Measurements from ENCODE around the gene DHRS2.
"Not testable (repeated sequence)": the region's sequence is repeated elsewhere in the genome, so short reads cannot be mapped to it uniquely, and the experiment has no call there.

DHRS2 gene

DNA sequence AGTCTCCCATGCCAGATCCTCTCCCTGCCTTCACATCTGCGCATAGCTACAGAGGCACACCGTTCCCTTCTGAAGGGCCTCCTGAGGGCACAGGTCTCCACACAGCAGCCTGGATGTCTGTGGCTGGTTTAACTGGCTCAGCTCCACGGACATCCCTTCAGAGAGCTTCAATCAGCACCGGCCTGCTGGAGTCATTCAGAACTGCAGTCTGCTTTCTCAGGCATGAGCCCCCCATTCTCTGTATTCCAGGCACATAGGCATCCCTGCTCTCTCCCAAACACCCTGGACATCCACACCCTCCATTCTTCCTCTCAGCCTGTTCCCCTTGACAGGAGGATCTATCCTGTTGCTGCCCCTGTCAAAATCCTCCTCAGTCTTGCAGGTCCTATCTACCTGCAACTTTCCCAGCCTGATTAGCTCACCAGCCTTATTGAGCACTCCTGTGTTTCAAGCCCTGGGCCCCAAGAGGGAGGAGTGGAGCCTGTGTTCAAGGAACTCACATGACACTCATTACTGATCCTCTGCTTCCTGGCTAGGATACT, 2.9 kb upstream of the DHRS2 start:
- no peak overlapping the region for H3K4me3 ChIP-seq (ENCODE audit: low read length in 2 of 2)
- H3K9ac ChIP-seq (ENCODE audit: low read length in 2 of 2): no peak overlapping the region
- no peaks in the 10 kb centered on the region for H3K36me3 ChIP-seq (ENCODE audit: control insufficient read depth in 2 of 2, insufficient read depth in 2 of 2, low read length in 2 of 2)
- no peaks in the 10 kb centered on the region for H3K27me3 ChIP-seq (ENCODE audit: control insufficient read depth in 1 of 2, insufficient read depth in 2 of 2, low read length in 2 of 2)
- no peaks in the 10 kb centered on the region for H3K9me3 ChIP-seq (ENCODE audit: control insufficient read depth in 2 of 2, low read length in 2 of 2)
- no peak overlapping the region for H3K27ac ChIP-seq (ENCODE audit: low read length)
- peaks cover 5% of the 10 kb centered on the region for H3K4me1 ChIP-seq (ENCODE audit: control insufficient read depth, insufficient read depth, low read length)

DNA sequence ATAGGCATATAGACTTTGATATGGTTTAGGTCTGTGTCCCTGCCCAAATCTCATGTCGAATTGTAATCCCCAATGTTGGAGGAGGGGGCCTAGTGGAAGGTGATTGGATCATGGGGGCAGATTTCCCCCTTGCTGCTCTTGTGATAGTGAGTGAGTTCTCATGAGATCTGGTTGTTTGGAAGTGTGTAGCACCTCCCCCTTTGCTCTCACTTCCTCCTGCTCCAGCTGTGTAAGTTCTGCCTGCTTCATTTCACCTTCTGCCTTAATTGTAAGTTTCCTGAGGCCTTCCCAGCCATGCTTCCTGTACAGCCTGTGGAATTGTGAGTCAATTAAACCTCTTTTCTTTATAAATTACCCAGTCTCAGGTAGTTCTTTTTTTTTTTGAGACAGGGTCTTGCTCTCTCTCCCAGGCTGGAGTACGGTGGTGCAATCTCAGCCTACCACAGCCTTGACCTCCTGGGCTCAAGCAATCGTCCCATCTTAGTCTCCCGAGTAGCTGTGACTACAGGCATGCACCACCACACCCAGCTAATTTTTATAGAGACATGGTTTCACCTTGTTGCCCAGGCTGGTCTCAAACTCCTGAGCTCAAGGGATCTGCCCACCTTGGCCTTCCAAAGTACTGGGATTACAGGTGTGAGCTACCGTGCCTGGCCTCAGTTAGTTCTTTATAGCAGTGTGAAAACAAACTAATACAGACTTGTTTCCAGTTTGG, 1.3 kb upstream of the DHRS2 start:
- not testable (repeated sequence) for H3K27me3 ChIP-seq (ENCODE audit: control insufficient read depth in 1 of 2, insufficient read depth in 2 of 2, low read length in 2 of 2); H3K4me3 ChIP-seq (ENCODE audit: low read length in 2 of 2); H3K9ac ChIP-seq (ENCODE audit: low read length in 2 of 2); H3K27ac ChIP-seq (ENCODE audit: low read length); H3K9me3 ChIP-seq (ENCODE audit: control insufficient read depth in 2 of 2, low read length in 2 of 2); H3K36me3 ChIP-seq (ENCODE audit: control insufficient read depth in 2 of 2, insufficient read depth in 2 of 2, low read length in 2 of 2); H3K4me1 ChIP-seq (ENCODE audit: control insufficient read depth, insufficient read depth, low read length)

- H3K9me3 ChIP-seq (ENCODE audit: control insufficient read depth in 2 of 2, low read length in 2 of 2); H3K27ac ChIP-seq (ENCODE audit: low read length); H3K9ac ChIP-seq (ENCODE audit: low read length in 2 of 2); H3K4me3 ChIP-seq (ENCODE audit: low read length in 2 of 2); H3K27me3 ChIP-seq (ENCODE audit: control insufficient read depth in 1 of 2, insufficient read depth in 2 of 2, low read length in 2 of 2); H3K36me3 ChIP-seq (ENCODE audit: control insufficient read depth in 2 of 2, insufficient read depth in 2 of 2, low read length in 2 of 2); H3K4me1 ChIP-seq (ENCODE audit: control insufficient read depth, insufficient read depth, low read length): not testable (repeated sequence)
Observed at GRCh38 chr14:23637312-23637654, 1.1 kb downstream of the DHRS2 start.

DNA sequence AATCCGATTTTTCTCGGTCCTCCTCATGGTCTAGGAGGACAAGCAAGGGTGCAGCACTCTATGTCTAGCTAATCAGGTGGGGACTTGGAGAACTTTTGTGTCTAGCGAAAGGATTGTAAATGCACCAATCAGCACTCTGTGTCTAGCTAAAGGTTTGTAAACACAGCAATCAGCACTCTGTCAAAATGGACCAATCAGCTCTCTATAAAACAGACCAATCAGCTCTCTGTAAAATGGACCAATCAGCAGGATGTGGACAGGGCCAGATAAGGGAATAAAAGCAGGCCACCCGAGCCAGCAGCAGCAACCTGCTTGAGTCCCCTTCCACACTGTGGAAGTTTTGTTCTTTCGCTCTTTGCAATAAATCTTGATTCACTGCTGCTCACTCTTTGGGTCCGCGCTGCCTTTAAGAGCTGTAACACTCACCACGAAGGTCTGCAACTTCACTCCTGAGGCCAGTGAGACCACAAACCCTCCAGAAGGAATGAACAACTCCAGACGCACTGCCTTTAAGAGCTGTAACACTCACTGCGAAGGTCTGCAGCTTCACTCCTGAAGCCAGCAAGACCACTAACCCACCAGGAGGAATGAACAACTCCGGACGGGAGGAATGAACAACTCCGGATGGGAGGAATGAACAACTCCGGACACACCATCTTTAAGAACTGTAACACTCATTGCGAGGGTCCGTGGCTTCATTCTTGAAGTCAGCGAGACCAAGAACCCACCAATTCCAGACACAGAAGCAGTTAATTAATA, 1.7 kb downstream of the DHRS2 start:
- not testable (repeated sequence) for H3K9ac ChIP-seq (ENCODE audit: low read length in 2 of 2); H3K27me3 ChIP-seq (ENCODE audit: control insufficient read depth in 1 of 2, insufficient read depth in 2 of 2, low read length in 2 of 2); H3K4me1 ChIP-seq (ENCODE audit: control insufficient read depth, insufficient read depth, low read length); H3K9me3 ChIP-seq (ENCODE audit: control insufficient read depth in 2 of 2, low read length in 2 of 2); H3K27ac ChIP-seq (ENCODE audit: low read length); H3K36me3 ChIP-seq (ENCODE audit: control insufficient read depth in 2 of 2, insufficient read depth in 2 of 2, low read length in 2 of 2); H3K4me3 ChIP-seq (ENCODE audit: low read length in 2 of 2)

DNA sequence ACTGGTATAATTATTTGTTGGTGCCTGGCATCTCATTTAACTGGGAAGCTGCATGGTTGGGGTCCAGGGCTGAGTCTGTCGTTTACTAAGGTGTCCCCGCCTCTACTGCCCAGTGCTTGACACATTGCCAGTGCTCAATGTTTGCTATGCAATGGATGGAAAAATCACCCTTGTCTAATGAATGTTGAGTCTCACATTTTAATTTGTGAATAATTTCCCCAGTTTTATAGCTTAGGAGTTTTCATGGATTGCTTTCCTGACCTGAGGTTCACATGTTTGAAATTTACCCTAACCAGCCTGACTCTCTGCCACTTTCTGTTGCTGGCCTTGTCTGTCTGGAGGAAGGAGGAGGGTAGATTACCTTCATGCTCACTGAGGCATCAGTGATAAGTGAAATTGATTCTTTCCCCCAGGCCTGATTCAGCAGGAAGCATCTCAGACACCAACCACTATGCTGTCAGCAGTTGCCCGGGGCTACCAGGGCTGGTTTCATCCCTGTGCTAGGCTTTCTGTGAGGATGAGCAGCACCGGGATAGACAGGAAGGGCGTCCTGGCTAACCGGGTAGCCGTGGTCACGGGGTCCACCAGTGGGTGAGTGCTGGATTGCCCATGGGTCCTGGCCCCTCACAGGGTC, 2.4 kb downstream of the DHRS2 start:
- H3K27ac ChIP-seq (ENCODE audit: low read length): no peak overlapping the region
- H3K4me1 ChIP-seq (ENCODE audit: control insufficient read depth, insufficient read depth, low read length): peaks cover 5% of the 10 kb centered on the region
- H3K4me3 ChIP-seq (ENCODE audit: low read length in 2 of 2): no peak overlapping the region
- no peaks in the 10 kb centered on the region for H3K9me3 ChIP-seq (ENCODE audit: control insufficient read depth in 2 of 2, low read length in 2 of 2)
- no peaks in the 10 kb centered on the region for H3K36me3 ChIP-seq (ENCODE audit: control insufficient read depth in 2 of 2, insufficient read depth in 2 of 2, low read length in 2 of 2)
- no peak overlapping the region for H3K9ac ChIP-seq (ENCODE audit: low read length in 2 of 2)
- H3K27me3 ChIP-seq (ENCODE audit: control insufficient read depth in 1 of 2, insufficient read depth in 2 of 2, low read length in 2 of 2): no peaks in the 10 kb centered on the region

- Histone ChIP-seq H3K9me3 (ENCODE audit: control insufficient read depth in 2 of 2, low read length in 2 of 2) (no peaks in the 10 kb centered on the region), H3K27ac (ENCODE audit: low read length) (no peak overlapping the region), H3K27me3 (ENCODE audit: control insufficient read depth in 1 of 2, insufficient read depth in 2 of 2, low read length in 2 of 2) (no peaks in the 10 kb centered on the region), H3K9ac (ENCODE audit: low read length in 2 of 2) (no peak overlapping the region), H3K36me3 (ENCODE audit: control insufficient read depth in 2 of 2, insufficient read depth in 2 of 2, low read length in 2 of 2) (no peaks in the 10 kb centered on the region), H3K4me3 (ENCODE audit: low read length in 2 of 2) (no peak overlapping the region), H3K4me1 (ENCODE audit: control insufficient read depth, insufficient read depth, low read length) (peaks cover 5% of the 10 kb centered on the region)
Observed at GRCh38 chr14:23639048-23639890, 3.1 kb downstream of the DHRS2 start.

DNA sequence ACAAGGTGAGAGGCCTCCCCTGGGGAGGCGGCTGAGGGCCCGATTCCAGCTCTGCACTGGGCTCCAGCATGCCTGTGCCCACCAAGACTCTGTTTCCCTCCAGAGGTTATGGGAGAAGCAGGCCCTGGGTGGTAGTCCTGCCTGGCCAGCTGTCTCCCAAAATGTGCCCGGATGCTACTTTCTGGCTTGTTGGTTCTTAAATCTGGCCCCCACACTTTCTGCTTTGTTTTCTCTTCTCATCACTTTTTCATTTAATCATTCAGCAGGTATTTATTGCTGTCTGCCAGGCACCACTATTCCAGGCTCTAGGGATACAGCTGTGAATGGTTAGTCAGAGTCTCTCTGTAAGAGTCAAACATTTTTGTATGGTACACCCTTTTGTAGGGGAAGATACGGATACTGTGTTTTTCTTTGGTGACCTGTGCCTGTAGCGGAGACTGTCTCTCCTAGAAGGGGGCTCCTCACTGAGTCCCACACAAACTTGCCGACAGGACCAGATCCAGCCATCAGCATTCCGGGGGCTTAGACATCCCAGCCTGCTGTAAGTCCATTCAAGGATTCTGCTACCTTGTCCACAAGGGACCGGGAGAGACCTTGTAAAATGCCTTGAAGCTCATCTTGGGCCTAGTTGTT, 3.8 kb downstream of the DHRS2 start:
- Histone ChIP-seq H3K9ac (ENCODE audit: low read length in 2 of 2) (no peak overlapping the region), H3K36me3 (ENCODE audit: control insufficient read depth in 2 of 2, insufficient read depth in 2 of 2, low read length in 2 of 2) (no peaks in the 10 kb centered on the region), H3K4me3 (ENCODE audit: low read length in 2 of 2) (no peak overlapping the region), H3K27me3 (ENCODE audit: control insufficient read depth in 1 of 2, insufficient read depth in 2 of 2, low read length in 2 of 2) (no peaks in the 10 kb centered on the region), H3K9me3 (ENCODE audit: control insufficient read depth in 2 of 2, low read length in 2 of 2) (no peaks in the 10 kb centered on the region), H3K27ac (ENCODE audit: low read length) (no peak overlapping the region), H3K4me1 (ENCODE audit: control insufficient read depth, insufficient read depth, low read length) (peaks cover 5% of the 10 kb centered on the region)

- Histone ChIP-seq H3K9ac (ENCODE audit: low read length in 2 of 2) (no peak overlapping the region), H3K4me3 (ENCODE audit: low read length in 2 of 2) (no peak overlapping the region), H3K9me3 (ENCODE audit: control insufficient read depth in 2 of 2, low read length in 2 of 2) (no peaks in the 10 kb centered on the region), H3K36me3 (ENCODE audit: control insufficient read depth in 2 of 2, insufficient read depth in 2 of 2, low read length in 2 of 2) (no peaks in the 10 kb centered on the region), H3K4me1 (ENCODE audit: control insufficient read depth, insufficient read depth, low read length) (peaks cover 5% of the 10 kb centered on the region), H3K27ac (ENCODE audit: low read length) (no peak overlapping the region), H3K27me3 (ENCODE audit: control insufficient read depth in 1 of 2, insufficient read depth in 2 of 2, low read length in 2 of 2) (no peaks in the 10 kb centered on the region)
Observed at GRCh38 chr14:23640524-23641141, 4.5 kb downstream of the DHRS2 start.

GRCh38 chr14:23641180-23641914, 5.2 kb downstream of the DHRS2 start:
- Histone ChIP-seq H3K4me3 (ENCODE audit: low read length in 2 of 2) (no peak overlapping the region), H3K27ac (ENCODE audit: low read length) (no peak overlapping the region), H3K4me1 (ENCODE audit: control insufficient read depth, insufficient read depth, low read length) (peaks cover 5% of the 10 kb centered on the region), H3K27me3 (ENCODE audit: control insufficient read depth in 1 of 2, insufficient read depth in 2 of 2, low read length in 2 of 2) (no peaks in the 10 kb centered on the region), H3K9ac (ENCODE audit: low read length in 2 of 2) (no peak overlapping the region), H3K36me3 (ENCODE audit: control insufficient read depth in 2 of 2, insufficient read depth in 2 of 2, low read length in 2 of 2) (no peaks in the 10 kb centered on the region), H3K9me3 (ENCODE audit: control insufficient read depth in 2 of 2, low read length in 2 of 2) (no peaks in the 10 kb centered on the region)
